Neuronal stem cell (in vitro differentiated cells): ENCODE measurements around the gene RAB12.

Source experiments
- DNase-seq: peaks from one replicate; pipeline ENCODE4 v3.0.0-alpha.2; 2013; ENCODE audit warnings: low spot score
- H2AFZ ChIP-seq: one replicate; pipeline ENCODE4 v1.6.1; 2013; ENCODE audit warnings: mild to moderate bottlenecking, low read length, inconsistent platforms
- H2AK5ac ChIP-seq: 2 replicates; pipeline ENCODE4 v1.6.1; 2013; ENCODE audit warnings: low read depth, mild to moderate bottlenecking, inconsistent platforms, low read length, moderate library complexity, mixed read lengths
- H2BK120ac ChIP-seq: 2 replicates; pipeline ENCODE4 v1.6.1; 2013; ENCODE audit warnings: low read depth, mild to moderate bottlenecking, inconsistent platforms, low read length, moderate library complexity, mixed read lengths
- H2BK12ac ChIP-seq: one replicate; pipeline ENCODE4 v1.6.1; 2013; ENCODE audit warnings: low read length, inconsistent platforms
- H2BK15ac ChIP-seq: 2 replicates; pipeline ENCODE4 v1.6.1; 2013; ENCODE audit warnings: mild to moderate bottlenecking, low read length, inconsistent platforms, mixed read lengths
- H2BK5ac ChIP-seq: one replicate; pipeline ENCODE4 v1.6.1; 2013; ENCODE audit warnings: inconsistent platforms, mild to moderate bottlenecking, low read length, moderate library complexity
- H3K14ac ChIP-seq: one replicate; pipeline ENCODE4 v1.6.1; 2013; ENCODE audit warnings: low read length, inconsistent platforms
- H3K18ac ChIP-seq: 2 replicates; pipeline ENCODE4 v1.6.1; 2013; ENCODE audit warnings: low read length, inconsistent platforms
- H3K23ac ChIP-seq: 2 replicates; pipeline ENCODE4 v1.6.1; 2013; ENCODE audit warnings: low read depth, mild to moderate bottlenecking, mixed read lengths, low read length, inconsistent platforms; ENCODE audit not compliant: poor library complexity
- H3K27ac ChIP-seq: replicated peaks from 3 replicates; pipeline ENCODE4 v1.5.1; 2013; ENCODE audit warnings: low read length, inconsistent platforms
- H3K27me3 ChIP-seq, 3 experiments: 2 replicates each; pipeline ENCODE4 v1.6.1; 2013; ENCODE audit warnings: low read length in 3 of 3, mild to moderate bottlenecking in 2 of 3, inconsistent platforms in 1 of 3, low read depth in 1 of 3, mixed read lengths in 1 of 3, moderate library complexity in 1 of 3; ENCODE audit not compliant: control insufficient read depth in 3 of 3, insufficient read depth in 3 of 3
- H3K36me3 ChIP-seq, 2 donors: replicated peaks in 1 of 2; 2 replicates each; pipeline ENCODE4 v1.6.1; 2013; ENCODE audit warnings: low read length in 2 of 2; ENCODE audit not compliant: control insufficient read depth in 2 of 2, insufficient read depth in 2 of 2
- H3K4ac ChIP-seq: 2 replicates; pipeline ENCODE4 v1.6.1; 2013; ENCODE audit warnings: inconsistent platforms, mild to moderate bottlenecking, low read length, moderate library complexity
- H3K4me1 ChIP-seq, 2 donors: 1 replicate in 1 of 2; 2 replicates in 1 of 2; pipeline ENCODE4 v1.6.1; 2013; ENCODE audit warnings: low read length in 2 of 2, low read depth in 1 of 2; ENCODE audit not compliant: control insufficient read depth in 2 of 2, insufficient read depth in 1 of 2
- H3K4me2 ChIP-seq: one replicate; pipeline ENCODE4 v1.6.1; 2013; ENCODE audit warnings: mild to moderate bottlenecking, low read length, inconsistent platforms; ENCODE audit not compliant: insufficient read depth, poor library complexity, severe bottlenecking
- H3K4me3 ChIP-seq, 2 donors: 2 replicates each; pipeline ENCODE4 v1.5.1; 2013; ENCODE audit warnings: low read length in 2 of 2, mild to moderate bottlenecking in 2 of 2, inconsistent platforms in 1 of 2, moderate library complexity in 1 of 2
- H3K79me1 ChIP-seq: one replicate; pipeline ENCODE4 v1.6.1; 2013; ENCODE audit warnings: low read depth, mild to moderate bottlenecking, inconsistent platforms, low read length, moderate library complexity
- H3K9ac ChIP-seq: one replicate; pipeline ENCODE4 v1.6.1; 2013; ENCODE audit warnings: mild to moderate bottlenecking, low read depth, low read length, inconsistent platforms; ENCODE audit not compliant: poor library complexity
- H3K9me3 ChIP-seq, 2 donors: replicated peaks in 1 of 2; 2 replicates each; pipeline versions ENCODE3 to v1.6.1; 2013; ENCODE audit warnings: low read length in 2 of 2, mild to moderate bottlenecking in 2 of 2, inconsistent platforms in 1 of 2, low read depth in 1 of 2, mixed read lengths in 1 of 2, moderate library complexity in 1 of 2; ENCODE audit not compliant: control insufficient read depth in 2 of 2, insufficient read depth in 1 of 2
- H4K8ac ChIP-seq: one replicate; pipeline ENCODE4 v1.6.1; 2013; ENCODE audit warnings: low read depth, mild to moderate bottlenecking, inconsistent platforms, low read length, moderate library complexity
- H4K91ac ChIP-seq: one replicate; pipeline ENCODE4 v1.6.1; 2013; ENCODE audit warnings: low read length, low read depth, mild to moderate bottlenecking, inconsistent platforms; ENCODE audit not compliant: poor library complexity
- WGBS, 2 donors: extraction: QIAGEN DNeasy Blood & Tissue Kit; methylation state at CpG; one replicate each; pipeline ENCODE4 v1.1.7; 2013; ENCODE audit warnings: missing lambda C conversion rate in 2 of 2, mixed read lengths in 1 of 2; ENCODE audit not compliant: insufficient read length in 2 of 2, insufficient replicate concordance in 1 of 2; ENCODE audit errors: extremely low coverage in 2 of 2; 5-methylcytosine and 5-hydroxymethylcytosine counted together

The RAB12 gene

DNA sequence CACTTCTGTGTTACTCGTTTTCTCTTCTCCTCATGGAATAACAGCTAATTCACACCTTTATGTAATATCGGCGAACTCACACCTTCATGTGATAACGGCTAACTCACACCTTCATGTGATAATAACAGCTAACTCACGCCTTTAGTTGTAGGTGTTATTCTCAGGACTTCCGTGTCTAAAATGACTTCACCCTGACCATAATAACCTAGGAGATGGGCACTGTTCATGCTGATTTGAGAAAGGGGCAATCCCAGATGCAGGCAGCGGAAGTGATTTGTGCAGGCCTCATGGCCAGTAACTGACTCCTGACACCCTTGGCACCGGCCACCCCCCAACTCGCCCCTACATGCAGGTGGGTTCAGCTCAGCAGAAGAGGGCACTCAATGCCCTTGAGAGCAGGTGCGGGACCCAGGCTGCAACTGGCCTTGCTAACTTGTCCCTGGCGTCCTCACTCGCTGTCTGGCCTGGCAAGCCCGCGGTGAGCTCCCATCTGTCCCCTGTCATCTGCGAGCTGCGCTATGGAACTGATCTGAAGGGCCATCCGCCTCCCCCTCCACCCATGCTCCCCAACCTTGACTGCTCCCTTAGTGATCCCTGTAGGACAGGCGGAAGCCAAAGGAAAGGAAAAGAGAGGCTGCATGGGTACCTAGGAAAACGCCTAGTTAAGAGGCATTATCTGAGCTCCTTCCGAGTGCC is 53.5 kb downstream of the RAB12 start:
- H2AFZ ChIP-seq = peak overlapping the region; percentile 76
- H3K4me3 ChIP-seq = no peak overlapping the region
- no peak overlapping the region for H4K91ac ChIP-seq
- H4K8ac ChIP-seq = peak overlapping the region; percentile 52
- H2BK120ac ChIP-seq = peak overlapping the region; percentile 38
- no peaks in the 10 kb centered on the region for H3K36me3 ChIP-seq
- no peaks in the 10 kb centered on the region for H3K27me3 ChIP-seq
- H3K79me1 ChIP-seq = no peaks in the 10 kb centered on the region
- H3K27ac ChIP-seq = no peak overlapping the region
- H3K4me2 ChIP-seq = peak overlapping the region; percentile 12
- no CpG with 5 or more reads among the region's 20 CpGs for WGBS, 2 donors
- no peak overlapping the region for H3K14ac ChIP-seq
- H3K9me3 ChIP-seq = no peaks in the 10 kb centered on the region
- peak overlapping the region; percentile 77 for H2AK5ac ChIP-seq
- no peak for DNase-seq
- peak overlapping the region; percentile 95 for H2BK12ac ChIP-seq
- H3K4ac ChIP-seq = peak overlapping the region; percentile 67
- peaks cover 16 to 27% of the 10 kb centered on the region in 2 donors for H3K4me1 ChIP-seq
- peak overlapping the region; percentile 90 for H3K18ac ChIP-seq
- no peak overlapping the region for H2BK5ac ChIP-seq
- H3K9ac ChIP-seq = peak overlapping the region; percentile 34
- H3K23ac ChIP-seq = peak overlapping the region; percentile 47
- peak overlapping the region; percentile 80 for H2BK15ac ChIP-seq

GRCh38 chr18:8667846-8668245 is 58.6 kb downstream of the RAB12 start:
- no peak overlapping the region for H3K4ac ChIP-seq
- H3K27ac ChIP-seq = no peak overlapping the region
- H2AFZ ChIP-seq = no peak overlapping the region
- no peak overlapping the region for H3K23ac ChIP-seq
- H2AK5ac ChIP-seq = no peak overlapping the region
- no peak overlapping the region for H4K91ac ChIP-seq
- no peak overlapping the region for H3K14ac ChIP-seq
- H3K4me1 ChIP-seq = peaks cover 4 to 5% of the 10 kb centered on the region in 2 donors
- H2BK120ac ChIP-seq = no peak overlapping the region
- H2BK5ac ChIP-seq = no peak overlapping the region
- H2BK12ac ChIP-seq = no peak overlapping the region
- no peak overlapping the region for H2BK15ac ChIP-seq
- H3K9me3 ChIP-seq = no peaks in the 10 kb centered on the region
- H3K36me3 ChIP-seq = no peaks in the 10 kb centered on the region
- no CpG with 5 or more reads among the region's 3 CpGs for WGBS, 2 donors
- H3K18ac ChIP-seq = no peak overlapping the region
- no peak overlapping the region for H3K4me2 ChIP-seq
- no peak for DNase-seq
- H3K4me3 ChIP-seq = no peak overlapping the region
- no peak overlapping the region for H3K9ac ChIP-seq
- no peak overlapping the region for H4K8ac ChIP-seq
- H3K27me3 ChIP-seq = no peaks in the 10 kb centered on the region
- no peaks in the 10 kb centered on the region for H3K79me1 ChIP-seq

- Histone ChIP-seq H3K27me3 (no peaks in the 10 kb centered on the region), H3K4me2 (no peak overlapping the region), H3K14ac (no peak overlapping the region), H2BK15ac (no peak overlapping the region), H2AK5ac (no peak overlapping the region), H3K4me3 (no peak overlapping the region), H3K18ac (no peak overlapping the region), H2BK5ac (no peak overlapping the region), H2BK120ac (no peak overlapping the region), H3K36me3 (no peaks in the 10 kb centered on the region), H3K27ac (no peak overlapping the region), H3K23ac (no peak overlapping the region), H4K91ac (no peak overlapping the region), H2AFZ (no peak overlapping the region), H3K4me1 (no peaks in the 10 kb centered on the region), H2BK12ac (no peak overlapping the region), H3K9ac (no peak overlapping the region), H3K79me1 (no peaks in the 10 kb centered on the region), H4K8ac (no peak overlapping the region), H3K9me3 (no peaks in the 10 kb centered on the region), H3K4ac (no peak overlapping the region)
- no peak for DNase-seq
Measured at GRCh38 chr18:8668381-8668780, 59.1 kb downstream of the RAB12 start.

GRCh38 chr18:8669571-8669970 is 60.3 kb downstream of the RAB12 start:
- no peak overlapping the region for H2BK120ac ChIP-seq
- no peak overlapping the region for H3K4me2 ChIP-seq
- no peaks in the 10 kb centered on the region for H3K27me3 ChIP-seq
- H3K36me3 ChIP-seq = no peaks in the 10 kb centered on the region
- H4K91ac ChIP-seq = no peak overlapping the region
- H2AK5ac ChIP-seq = no peak overlapping the region
- no peak overlapping the region for H3K18ac ChIP-seq
- WGBS, 2 donors = no CpG with 5 or more reads among the region's 4 CpGs
- no peak overlapping the region for H3K14ac ChIP-seq
- no peak for DNase-seq
- H3K79me1 ChIP-seq = no peaks in the 10 kb centered on the region
- no peak overlapping the region for H2BK15ac ChIP-seq
- H3K9me3 ChIP-seq = no peaks in the 10 kb centered on the region
- no peak overlapping the region for H2AFZ ChIP-seq
- H3K9ac ChIP-seq = no peak overlapping the region
- no peak overlapping the region for H4K8ac ChIP-seq
- no peaks in the 10 kb centered on the region for H3K4me1 ChIP-seq
- no peak overlapping the region for H2BK5ac ChIP-seq
- H3K27ac ChIP-seq = no peak overlapping the region
- H3K4me3 ChIP-seq = no peak overlapping the region
- no peak overlapping the region for H3K23ac ChIP-seq
- no peak overlapping the region for H2BK12ac ChIP-seq
- H3K4ac ChIP-seq = no peak overlapping the region
